ENCODE results near the gene DNLZ. TPM values are rescaled to one million over a fixed set of nuclear protein-coding genes. Genes with fewer than 3 reads are reported as not detected.

DNLZ gene
- polyA plus RNA-seq, 1 donor from 2014 or later: 23.6 TPM

DNA sequence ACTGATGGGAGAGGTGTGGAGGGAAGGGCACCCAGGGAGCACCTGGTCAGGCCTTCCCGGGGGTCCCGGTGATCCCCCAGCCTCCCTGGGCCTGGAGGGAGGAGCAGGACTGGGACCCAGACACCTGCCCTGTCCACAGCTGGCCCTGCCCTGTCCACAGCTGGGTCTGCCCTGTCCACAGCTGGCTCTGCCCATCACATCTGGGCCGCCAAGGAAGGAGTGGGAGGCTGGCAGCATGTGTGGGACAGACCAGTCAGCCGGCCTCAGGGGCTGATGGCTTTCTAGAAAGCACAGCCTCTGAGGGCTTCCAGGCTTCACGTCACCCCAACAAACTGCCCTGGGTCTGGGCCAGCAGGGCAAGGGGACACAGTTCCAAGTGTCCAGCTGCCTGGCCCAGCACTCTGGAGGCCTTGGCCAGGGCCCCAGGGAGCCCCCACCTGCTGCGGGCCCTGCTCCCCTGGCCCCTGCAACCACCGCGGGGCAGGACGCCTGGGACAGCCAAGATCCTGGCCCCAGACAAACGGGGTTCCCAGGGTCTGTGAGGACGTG lies 12.2 kb downstream of the DNLZ start:
- no peaks in the 10 kb centered on the region for H3K36me3 ChIP-seq (ENCODE audit: insufficient read depth, low read length)
- H3K27me3 ChIP-seq (ENCODE audit: insufficient read depth, low read depth, low read length): no peaks in the 10 kb centered on the region
- H3F3A ChIP-seq (ENCODE audit: insufficient read depth, low read length, poor library complexity, severe bottlenecking): no peaks in the 10 kb centered on the region
- no peaks in the 10 kb centered on the region for H3K9me2 ChIP-seq (ENCODE audit: insufficient read depth, low read length)
- no peak overlapping the region for H3K9ac ChIP-seq (ENCODE audit: low read length)
- H4K20me1 ChIP-seq (ENCODE audit: insufficient read depth): no peaks in the 10 kb centered on the region
- H3K27ac ChIP-seq (ENCODE audit: low read length): no peak overlapping the region
- H3K9me3 ChIP-seq (ENCODE audit: low read length): no peaks in the 10 kb centered on the region
- H3K4me3 ChIP-seq (ENCODE audit: low read length): no peak overlapping the region
- TF ChIP-seq EZH2 (IDR thresholded peaks at IDR 0.05; ENCODE audit: borderline replicate concordance, insufficient read depth, low read length, poor library complexity, severe bottlenecking) (no peak), POLR2AphosphoS5 (IDR thresholded peaks at IDR 0.05) (peak; percentile 11)
- no peaks in the 10 kb centered on the region for H3K79me2 ChIP-seq (replicated peaks; ENCODE audit: insufficient read depth, low read length)
- no peak overlapping the region for H3K4me2 ChIP-seq (ENCODE audit: low read length)
- H2AFZ ChIP-seq (ENCODE audit: low read depth, low read length): no peak overlapping the region

DNA sequence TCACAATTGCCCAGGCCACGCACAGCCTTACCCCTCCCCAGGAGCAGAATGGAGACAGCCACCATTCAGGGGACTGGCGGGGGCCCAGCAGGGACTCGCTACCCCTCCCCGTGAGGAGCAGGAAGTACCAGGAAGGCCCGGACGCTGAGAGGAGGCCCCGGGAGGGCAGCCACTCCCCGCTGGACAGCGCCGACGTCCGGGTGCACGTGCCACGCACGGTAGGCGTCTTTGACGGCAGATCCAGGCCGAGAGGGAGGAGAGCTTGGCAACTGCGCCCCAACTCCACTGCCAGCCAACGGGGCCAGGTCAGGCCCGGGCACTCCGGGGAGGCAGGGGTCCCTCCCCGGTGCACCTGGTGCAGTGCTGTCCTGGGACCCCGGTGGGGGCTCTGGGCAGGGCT lies 14.0 kb downstream of the DNLZ start:
- H3K9me3 ChIP-seq (ENCODE audit: low read length): no peaks in the 10 kb centered on the region
- H3K36me3 ChIP-seq (ENCODE audit: insufficient read depth, low read length): no peaks in the 10 kb centered on the region
- H3F3A ChIP-seq (ENCODE audit: insufficient read depth, low read length, poor library complexity, severe bottlenecking): no peaks in the 10 kb centered on the region
- no peaks in the 10 kb centered on the region for H4K20me1 ChIP-seq (ENCODE audit: insufficient read depth)
- H3K9ac ChIP-seq (ENCODE audit: low read length): no peak overlapping the region
- TF ChIP-seq, protein P1, sequence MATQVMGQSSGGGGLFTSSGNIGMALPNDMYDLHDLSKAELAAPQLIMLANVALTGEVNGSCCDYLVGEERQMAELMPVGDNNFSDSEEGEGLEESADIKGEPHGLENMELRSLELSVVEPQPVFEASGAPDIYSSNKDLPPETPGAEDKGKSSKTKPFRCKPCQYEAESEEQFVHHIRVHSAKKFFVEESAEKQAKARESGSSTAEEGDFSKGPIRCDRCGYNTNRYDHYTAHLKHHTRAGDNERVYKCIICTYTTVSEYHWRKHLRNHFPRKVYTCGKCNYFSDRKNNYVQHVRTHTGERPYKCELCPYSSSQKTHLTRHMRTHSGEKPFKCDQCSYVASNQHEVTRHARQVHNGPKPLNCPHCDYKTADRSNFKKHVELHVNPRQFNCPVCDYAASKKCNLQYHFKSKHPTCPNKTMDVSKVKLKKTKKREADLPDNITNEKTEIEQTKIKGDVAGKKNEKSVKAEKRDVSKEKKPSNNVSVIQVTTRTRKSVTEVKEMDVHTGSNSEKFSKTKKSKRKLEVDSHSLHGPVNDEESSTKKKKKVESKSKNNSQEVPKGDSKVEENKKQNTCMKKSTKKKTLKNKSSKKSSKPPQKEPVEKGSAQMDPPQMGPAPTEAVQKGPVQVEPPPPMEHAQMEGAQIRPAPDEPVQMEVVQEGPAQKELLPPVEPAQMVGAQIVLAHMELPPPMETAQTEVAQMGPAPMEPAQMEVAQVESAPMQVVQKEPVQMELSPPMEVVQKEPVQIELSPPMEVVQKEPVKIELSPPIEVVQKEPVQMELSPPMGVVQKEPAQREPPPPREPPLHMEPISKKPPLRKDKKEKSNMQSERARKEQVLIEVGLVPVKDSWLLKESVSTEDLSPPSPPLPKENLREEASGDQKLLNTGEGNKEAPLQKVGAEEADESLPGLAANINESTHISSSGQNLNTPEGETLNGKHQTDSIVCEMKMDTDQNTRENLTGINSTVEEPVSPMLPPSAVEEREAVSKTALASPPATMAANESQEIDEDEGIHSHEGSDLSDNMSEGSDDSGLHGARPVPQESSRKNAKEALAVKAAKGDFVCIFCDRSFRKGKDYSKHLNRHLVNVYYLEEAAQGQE (IDR thresholded peaks at IDR 0.05; ENCODE audit: borderline replicate concordance): no peak
- no peak for TF ChIP-seq SMC3 (conservative IDR thresholded peaks at IDR 0.05; ENCODE audit: poor library complexity)
- no peak for TF ChIP-seq POLR2AphosphoS5 (IDR thresholded peaks at IDR 0.05)
- no peak for TF ChIP-seq MXI1 (conservative IDR thresholded peaks at IDR 0.05; ENCODE audit: poor library complexity, severe bottlenecking)
- no peaks in the 10 kb centered on the region for H3K9me2 ChIP-seq (ENCODE audit: insufficient read depth, low read length)
- no peak overlapping the region for H3K4me2 ChIP-seq (ENCODE audit: low read length)
- no peak overlapping the region for H2AFZ ChIP-seq (ENCODE audit: low read depth, low read length)
- H3K27ac ChIP-seq (ENCODE audit: low read length): no peak overlapping the region
- H3K4me3 ChIP-seq (ENCODE audit: low read length): no peak overlapping the region
- no peaks in the 10 kb centered on the region for H3K79me2 ChIP-seq (replicated peaks; ENCODE audit: insufficient read depth, low read length)
- no peaks in the 10 kb centered on the region for H3K27me3 ChIP-seq (ENCODE audit: insufficient read depth, low read depth, low read length)

DNA sequence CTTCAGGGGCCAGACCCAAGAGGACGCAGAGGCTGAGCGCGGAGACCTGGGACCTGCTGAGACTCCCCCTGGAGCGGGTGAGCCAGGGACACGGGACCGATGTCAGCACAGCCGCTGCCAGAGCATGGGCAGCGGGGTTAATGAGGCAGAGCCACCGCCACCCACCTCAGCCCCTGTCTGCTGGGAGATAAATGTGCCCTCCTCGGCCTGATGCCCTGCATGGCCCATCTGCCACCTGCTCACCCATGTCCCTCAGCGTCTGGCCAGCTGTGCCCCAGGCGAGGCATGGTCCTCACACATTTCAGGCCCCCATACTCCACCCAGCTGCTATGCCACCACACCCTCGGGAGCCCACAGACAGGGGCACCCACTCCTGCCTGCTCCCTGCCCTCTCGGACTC lies 14.9 kb downstream of the DNLZ start:
- Histone ChIP-seq H3K4me2 (ENCODE audit: low read length) (no peak overlapping the region), H3K36me3 (ENCODE audit: insufficient read depth, low read length) (no peaks in the 10 kb centered on the region), H3K9me2 (ENCODE audit: insufficient read depth, low read length) (no peaks in the 10 kb centered on the region), H3F3A (ENCODE audit: insufficient read depth, low read length, poor library complexity, severe bottlenecking) (no peaks in the 10 kb centered on the region), H3K79me2 (replicated peaks; ENCODE audit: insufficient read depth, low read length) (no peaks in the 10 kb centered on the region), H3K27ac (ENCODE audit: low read length) (no peak overlapping the region), H4K20me1 (ENCODE audit: insufficient read depth) (no peaks in the 10 kb centered on the region), H2AFZ (ENCODE audit: low read depth, low read length) (no peak overlapping the region), H3K9ac (ENCODE audit: low read length) (no peak overlapping the region), H3K4me3 (ENCODE audit: low read length) (no peak overlapping the region), H3K9me3 (ENCODE audit: low read length) (no peaks in the 10 kb centered on the region), H3K27me3 (ENCODE audit: insufficient read depth, low read depth, low read length) (no peaks in the 10 kb centered on the region)
- TF ChIP-seq SMC3 (conservative IDR thresholded peaks at IDR 0.05; ENCODE audit: poor library complexity) (no peak), POLR2AphosphoS5 (IDR thresholded peaks at IDR 0.05) (no peak), EZH2 (IDR thresholded peaks at IDR 0.05; ENCODE audit: borderline replicate concordance, insufficient read depth, low read length, poor library complexity, severe bottlenecking) (no peak), EP300 (conservative IDR thresholded peaks at IDR 0.05; ENCODE audit: poor library complexity, severe bottlenecking) (no peak), TAF1 (IDR thresholded peaks at IDR 0.05; ENCODE audit: low read depth) (no peak), RAD21 (conservative IDR thresholded peaks at IDR 0.05) (no peak), MXI1 (conservative IDR thresholded peaks at IDR 0.05; ENCODE audit: poor library complexity, severe bottlenecking) (no peak)
- TF ChIP-seq, protein P2, sequence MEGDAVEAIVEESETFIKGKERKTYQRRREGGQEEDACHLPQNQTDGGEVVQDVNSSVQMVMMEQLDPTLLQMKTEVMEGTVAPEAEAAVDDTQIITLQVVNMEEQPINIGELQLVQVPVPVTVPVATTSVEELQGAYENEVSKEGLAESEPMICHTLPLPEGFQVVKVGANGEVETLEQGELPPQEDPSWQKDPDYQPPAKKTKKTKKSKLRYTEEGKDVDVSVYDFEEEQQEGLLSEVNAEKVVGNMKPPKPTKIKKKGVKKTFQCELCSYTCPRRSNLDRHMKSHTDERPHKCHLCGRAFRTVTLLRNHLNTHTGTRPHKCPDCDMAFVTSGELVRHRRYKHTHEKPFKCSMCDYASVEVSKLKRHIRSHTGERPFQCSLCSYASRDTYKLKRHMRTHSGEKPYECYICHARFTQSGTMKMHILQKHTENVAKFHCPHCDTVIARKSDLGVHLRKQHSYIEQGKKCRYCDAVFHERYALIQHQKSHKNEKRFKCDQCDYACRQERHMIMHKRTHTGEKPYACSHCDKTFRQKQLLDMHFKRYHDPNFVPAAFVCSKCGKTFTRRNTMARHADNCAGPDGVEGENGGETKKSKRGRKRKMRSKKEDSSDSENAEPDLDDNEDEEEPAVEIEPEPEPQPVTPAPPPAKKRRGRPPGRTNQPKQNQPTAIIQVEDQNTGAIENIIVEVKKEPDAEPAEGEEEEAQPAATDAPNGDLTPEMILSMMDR (IDR thresholded peaks at IDR 0.05; ENCODE audit: poor library complexity, severe bottlenecking): no peak
- TF ChIP-seq, protein P1 (IDR thresholded peaks at IDR 0.05; ENCODE audit: borderline replicate concordance): no peak

All from neural cell (in vitro differentiated cells).